Measurements from ENCODE around the gene ARHGEF12. TPM values are rescaled to one million over a fixed set of nuclear protein-coding genes. Genes with fewer than 3 reads are reported as not detected.

Gene ARHGEF12, protein sequence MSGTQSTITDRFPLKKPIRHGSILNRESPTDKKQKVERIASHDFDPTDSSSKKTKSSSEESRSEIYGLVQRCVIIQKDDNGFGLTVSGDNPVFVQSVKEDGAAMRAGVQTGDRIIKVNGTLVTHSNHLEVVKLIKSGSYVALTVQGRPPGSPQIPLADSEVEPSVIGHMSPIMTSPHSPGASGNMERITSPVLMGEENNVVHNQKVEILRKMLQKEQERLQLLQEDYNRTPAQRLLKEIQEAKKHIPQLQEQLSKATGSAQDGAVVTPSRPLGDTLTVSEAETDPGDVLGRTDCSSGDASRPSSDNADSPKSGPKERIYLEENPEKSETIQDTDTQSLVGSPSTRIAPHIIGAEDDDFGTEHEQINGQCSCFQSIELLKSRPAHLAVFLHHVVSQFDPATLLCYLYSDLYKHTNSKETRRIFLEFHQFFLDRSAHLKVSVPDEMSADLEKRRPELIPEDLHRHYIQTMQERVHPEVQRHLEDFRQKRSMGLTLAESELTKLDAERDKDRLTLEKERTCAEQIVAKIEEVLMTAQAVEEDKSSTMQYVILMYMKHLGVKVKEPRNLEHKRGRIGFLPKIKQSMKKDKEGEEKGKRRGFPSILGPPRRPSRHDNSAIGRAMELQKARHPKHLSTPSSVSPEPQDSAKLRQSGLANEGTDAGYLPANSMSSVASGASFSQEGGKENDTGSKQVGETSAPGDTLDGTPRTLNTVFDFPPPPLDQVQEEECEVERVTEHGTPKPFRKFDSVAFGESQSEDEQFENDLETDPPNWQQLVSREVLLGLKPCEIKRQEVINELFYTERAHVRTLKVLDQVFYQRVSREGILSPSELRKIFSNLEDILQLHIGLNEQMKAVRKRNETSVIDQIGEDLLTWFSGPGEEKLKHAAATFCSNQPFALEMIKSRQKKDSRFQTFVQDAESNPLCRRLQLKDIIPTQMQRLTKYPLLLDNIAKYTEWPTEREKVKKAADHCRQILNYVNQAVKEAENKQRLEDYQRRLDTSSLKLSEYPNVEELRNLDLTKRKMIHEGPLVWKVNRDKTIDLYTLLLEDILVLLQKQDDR (N-terminal part only)
- 86.1 and 160 TPM in 2 replicates for total RNA-seq

DNA sequence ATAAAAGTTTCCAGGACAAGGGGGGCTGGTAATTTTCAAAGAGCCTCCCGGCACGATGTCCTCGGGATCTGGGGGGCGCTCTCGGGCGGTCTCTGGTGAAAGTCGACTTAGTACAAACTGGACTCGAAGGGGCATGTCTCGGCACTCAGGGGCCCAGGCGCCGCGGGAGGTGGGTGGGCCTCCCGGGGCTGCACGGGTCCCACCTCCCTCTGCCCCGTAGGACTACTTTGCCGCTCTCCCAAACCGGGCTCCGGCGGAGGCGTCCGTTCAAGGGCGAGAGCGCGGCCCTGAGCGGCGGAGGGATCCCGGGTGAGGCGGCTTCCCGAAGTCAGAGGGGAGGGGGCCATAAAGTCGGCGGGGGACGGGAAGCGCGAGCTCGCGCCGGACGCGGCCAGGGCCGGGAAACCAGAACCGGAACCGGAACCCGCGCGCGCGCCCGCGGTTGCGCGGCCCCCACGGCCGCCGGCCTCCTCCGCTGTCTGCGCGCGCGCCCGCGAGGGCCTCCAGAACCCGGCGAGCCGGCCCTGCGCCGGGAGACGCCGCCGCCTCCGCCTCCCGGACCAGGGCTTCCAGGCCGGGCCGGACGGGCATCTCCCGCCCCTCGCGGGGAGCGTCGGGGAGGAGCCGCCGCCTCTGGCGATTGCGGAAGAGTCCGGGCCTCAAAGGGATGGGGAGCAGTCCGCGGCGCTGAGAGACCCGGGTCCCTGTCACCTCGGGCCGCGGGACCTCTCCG lies at the start of gene ARHGEF12:
Gene ARHGEF12 (plus strand): TSS at position 506 of the 733 bp plus-strand sequence. CDS start 831 bp downstream, outside the sequence.

DNA sequence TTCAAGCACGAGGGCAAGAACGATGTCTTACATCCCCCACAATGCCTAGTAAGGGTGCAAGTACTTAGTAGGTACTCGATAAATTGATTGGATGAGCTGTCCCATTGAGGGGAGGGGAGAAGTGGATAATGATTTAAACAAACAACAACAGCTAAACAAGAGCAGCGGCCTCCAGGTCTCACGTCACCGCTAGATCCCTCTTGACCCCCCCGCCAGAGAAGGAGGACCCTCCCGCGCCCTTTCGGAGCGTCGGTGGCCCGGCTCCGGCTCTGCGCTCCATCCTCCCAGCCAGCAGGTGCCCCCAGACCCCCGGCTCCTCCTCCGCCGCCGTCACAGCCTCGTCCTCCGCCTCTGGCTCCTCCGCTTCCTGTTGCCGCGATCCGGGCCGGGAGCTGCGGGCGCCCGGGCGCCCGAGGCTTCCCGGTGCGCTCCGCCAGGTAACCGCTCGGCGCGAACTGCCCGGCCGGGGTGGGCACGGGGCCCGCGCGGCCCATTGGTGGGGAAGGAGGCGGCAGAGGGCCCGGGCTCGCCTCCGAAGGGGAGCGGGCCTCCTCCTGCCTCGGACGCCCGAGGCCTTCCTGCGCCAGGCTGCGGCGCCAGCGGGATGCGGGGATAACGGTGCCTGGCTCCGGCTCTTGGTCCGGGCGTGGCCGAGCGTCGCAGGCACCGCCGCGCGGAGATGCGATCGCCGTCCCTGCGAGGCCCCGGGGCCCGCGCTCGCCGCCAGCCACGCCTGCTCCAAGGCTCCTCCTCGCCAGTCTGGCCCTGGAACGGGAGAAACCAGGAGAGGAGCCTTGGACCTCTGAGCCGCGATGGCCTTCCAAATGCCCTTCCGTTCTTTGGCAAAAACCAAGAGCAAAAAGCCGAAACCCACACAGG lies 11.0 kb upstream of the ARHGEF12 start, which contains the start of gene TLCD5:
Gene TLCD5 (plus strand): TSS at position 368 of the 879 bp plus-strand sequence. CDS start 2,143 bp downstream, outside the sequence.

DNA sequence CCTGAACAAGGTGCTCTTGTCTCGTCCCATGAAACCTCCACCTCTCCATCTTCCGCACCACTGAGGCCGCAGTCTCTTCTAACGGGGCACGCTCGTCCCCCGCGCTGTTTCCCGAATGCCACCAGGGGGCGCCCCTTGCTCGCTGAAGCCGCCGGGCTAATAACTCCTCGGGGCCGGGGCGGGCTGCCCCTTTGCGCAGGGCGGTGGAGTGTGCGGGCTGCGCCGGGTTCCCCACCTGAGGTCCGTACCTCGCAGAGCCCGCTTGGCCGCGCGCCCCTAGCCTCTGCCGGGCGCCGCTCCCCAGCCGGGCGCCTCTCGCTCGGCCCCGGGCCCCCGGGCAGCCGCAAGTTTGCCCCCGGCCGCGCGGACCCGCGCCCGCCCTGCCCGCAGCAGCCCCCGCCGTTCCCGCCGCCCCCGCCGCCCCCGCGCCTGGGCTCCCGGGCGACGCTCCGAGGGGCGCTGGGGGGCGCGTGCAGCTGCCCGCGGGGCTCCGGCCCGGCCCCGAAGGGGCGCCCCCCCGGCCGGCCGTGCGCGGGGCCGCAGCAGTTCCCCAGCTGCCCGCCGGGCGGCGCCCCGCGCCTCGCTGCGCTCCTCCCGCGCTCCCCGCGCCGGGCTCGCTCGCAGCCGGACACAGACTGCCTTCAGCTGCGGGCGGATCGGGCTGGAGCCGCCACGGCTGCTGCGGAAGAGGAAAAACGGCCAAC lies 175.1 kb downstream of the ARHGEF12 start, which contains the start of gene GRIK4:
Gene GRIK4 (plus strand): TSS at position 633 of the 704 bp plus-strand sequence. CDS start 148,571 bp downstream, outside the sequence.

Other genes with a start within 250 kb of the ARHGEF12 start
- 0.51 and 3.3 TPM in 2 replicates for gene TRIM29, start 198.3 kb upstream of the ARHGEF12 start, total RNA-seq
- 32.7 and 39.5 TPM in 2 replicates for gene OAF, start 125.4 kb upstream of the ARHGEF12 start, total RNA-seq
- under 0.01 TPM in 1 of 2 replicates, not detected in the other for gene POU2F3, start 96.3 kb upstream of the ARHGEF12 start, total RNA-seq
- 14.0 and 15.8 TPM in 2 replicates for gene TLCD5, start 11.1 kb upstream of the ARHGEF12 start, total RNA-seq
- gene GRIK4, start 175.3 kb downstream of the ARHGEF12 start, total RNA-seq: under 0.01 and 0.05 TPM in 2 replicates

Measured in smooth muscle cell of the umbilical artery (primary cell).